ENCODE measurements around the gene CAB39. TPM values are rescaled to one million over a fixed set of nuclear protein-coding genes. Genes with fewer than 3 reads are reported as not detected.

The CAB39 gene
- total and polyA plus RNA-seq, 2 of the 8 experiments (the other 6 are each of a cell fraction or from before 2014, with no cell fraction given) = 16.4 to 50.5 TPM

GRCh38 chr2:230790981-230791380 is 78.3 kb downstream of the CAB39 start:
- H3K4me3 ChIP-seq (ENCODE audit: extremely low read depth in 1 of 4, insufficient read depth in 2 of 4, low read depth in 3 of 4, low read length in 4 of 4) = no peak overlapping the region
- FAIRE-seq (no peak), DNase-seq (ENCODE audit: low read depth in 1 of 2, low spot score in 2 of 2) (no peak)
- no peak overlapping the region for H2BK120ac ChIP-seq (replicated peaks; ENCODE audit: low read depth, low read length)
- no peak overlapping the region for H3K4ac ChIP-seq (replicated peaks; ENCODE audit: insufficient read length, low read depth, low read length)
- ChIA-PET CTCF (ENCODE audit: partially characterized antibody) (interaction anchor here (1.2 to 2.1 kb wide), 4 partner anchors 18 to 49 kb away, joined by 3 to 11 read pairs (median 3); no protein-coding TSS in a partner anchor), POLR2A (ENCODE audit: partially characterized antibody) (no interaction called here)
- H3K9ac ChIP-seq (replicated peaks in 1 of 4; ENCODE audit: extremely low read depth in 1 of 4, low read depth in 3 of 4, low read length in 3 of 4) = no peak overlapping the region
- WGBS, 2 experiments (ENCODE audit: extremely low coverage in 1 of 2, insufficient coverage in 1 of 2, insufficient read length in 1 of 2, insufficient replicate concordance in 2 of 2, low coverage in 1 of 2, low lambda C conversion rate in 2 of 2, missing lambda C conversion rate in 1 of 2) = 85% methylated on average over 1 of the region's 1 CpG; no CpG with 5 or more reads in 1 of the 2 experiments
- peaks cover 0 to 26% of the 10 kb centered on the region in 2 experiments; a peak in 1 of 4 replicates for H3K79me2 ChIP-seq (ENCODE audit: control insufficient read depth in 1 of 2, insufficient read depth in 2 of 2, low read length in 2 of 2)
- no peaks in the 10 kb centered on the region for H3K27me3 ChIP-seq (replicated peaks in 1 of 4; ENCODE audit: control insufficient read depth in 3 of 4, extremely low read depth in 1 of 4, insufficient read depth in 3 of 4, low read length in 3 of 4)
- no peak overlapping the region for H2BK15ac ChIP-seq (ENCODE audit: low read length)
- H3K4me1 ChIP-seq (replicated peaks in 1 of 4; ENCODE audit: control insufficient read depth in 3 of 4, insufficient read depth in 4 of 4, low read length in 3 of 4) = peaks cover 0 to 3% (median 0%) of the 10 kb centered on the region in 4 experiments; a peak in 1 of 7 replicates
- H3K36me3 ChIP-seq (ENCODE audit: control insufficient read depth in 2 of 4, insufficient read depth in 4 of 4, low read length in 3 of 4) = peaks cover 0 to 16% (median 2%) of the 10 kb centered on the region in 4 experiments; a peak in 3 of 8 replicates
- H2BK5ac ChIP-seq (ENCODE audit: low read depth, low read length) = no peak overlapping the region
- no peak overlapping the region for H2AFZ ChIP-seq (ENCODE audit: low read length)
- H4K91ac ChIP-seq (replicated peaks; ENCODE audit: insufficient read length, low read length) = no peak overlapping the region
- H2BK20ac ChIP-seq (ENCODE audit: low read length) = no peak overlapping the region
- TF ChIP-seq JUN (IDR thresholded peaks at IDR 0.05; ENCODE audit: low read depth, low read length) = no peak
- TF ChIP-seq GTF2F1 (IDR thresholded peaks at IDR 0.05; ENCODE audit: borderline replicate concordance, low read depth, low read length) = no peak
- TF ChIP-seq RXRA (IDR thresholded peaks at IDR 0.05; ENCODE audit: insufficient read depth, low read depth, low read length) = no peak
- no peak for TF ChIP-seq RBBP5 (IDR thresholded peaks at IDR 0.05; ENCODE audit: borderline replicate concordance, low read depth, low read length)
- no peak for TF ChIP-seq CREB1 (IDR thresholded peaks at IDR 0.05)
- no peak for TF ChIP-seq POLR2A (IDR thresholded peaks at IDR 0.05; ENCODE audit: control extremely low read depth in 1 of 2, low read depth in 2 of 2, low read length in 2 of 2)
- no peak for TF ChIP-seq CHD2 (IDR thresholded peaks at IDR 0.05; ENCODE audit: low read length)
- TF ChIP-seq TBP (IDR thresholded peaks at IDR 0.05; ENCODE audit: low read depth, low read length) = no peak
- no peak for TF ChIP-seq KDM4A (IDR thresholded peaks at IDR 0.05; ENCODE audit: low read depth, low read length, severe bottlenecking)
- TF ChIP-seq EZH2 (IDR thresholded peaks at IDR 0.05; ENCODE audit: low read depth, low read length, severe bottlenecking) = no peak
- no peak for TF ChIP-seq SP4 (IDR thresholded peaks at IDR 0.05; ENCODE audit: low read length)
- no peak overlapping the region for H3K18ac ChIP-seq (ENCODE audit: extremely low read depth, low read length)
- H3K14ac ChIP-seq (ENCODE audit: insufficient read length) = no peak overlapping the region
- H2BK12ac ChIP-seq (ENCODE audit: low read depth, low read length) = no peak overlapping the region
- no peak overlapping the region for H4K8ac ChIP-seq (ENCODE audit: extremely low read depth, insufficient read depth, low read length)
- no peak overlapping the region for H2AK5ac ChIP-seq (ENCODE audit: low read depth, low read length)
- H3K23me2 ChIP-seq (ENCODE audit: low read depth, low read length) = no peaks in the 10 kb centered on the region
- H4K5ac ChIP-seq (ENCODE audit: insufficient read length, low read depth, low read length) = no peak overlapping the region
- H3K23ac ChIP-seq (ENCODE audit: insufficient read length) = no peak overlapping the region
- no peak overlapping the region for H3K4me2 ChIP-seq (ENCODE audit: insufficient read depth in 1 of 2, low read depth in 2 of 2, low read length in 2 of 2)
- peaks cover 5% of the 10 kb centered on the region; the same call in 1 of the 2 replicates for H3K79me1 ChIP-seq (ENCODE audit: low read depth, low read length)
- no peak overlapping the region for H3K56ac ChIP-seq (replicated peaks; ENCODE audit: insufficient read length, low read depth, low read length)
- no peak overlapping the region for H3K27ac ChIP-seq (ENCODE audit: low read depth, low read length)
- H4K20me1 ChIP-seq (replicated peaks in 1 of 2; ENCODE audit: control insufficient read depth in 1 of 2, insufficient read depth in 2 of 2, low read length in 2 of 2) = peaks cover 0 to 3% of the 10 kb centered on the region in 2 experiments
- H3K9me3 ChIP-seq (ENCODE audit: insufficient read depth in 2 of 2, low read depth in 1 of 2, low read length in 1 of 2) = peaks cover 3 to 7% of the 10 kb centered on the region in 2 experiments; a peak in 2 of 4 replicates

Data from H1 (cell line).